ENCODE measurements around the gene RPN1. TPM values are rescaled to one million over a fixed set of nuclear protein-coding genes. Genes with fewer than 3 reads are reported as not detected.

Gene RPN1
- total and polyA plus RNA-seq, 2 of the 13 experiments (the other 11 are each of a cell fraction or from before 2014, with no cell fraction given): 290 to 342 TPM

DNA sequence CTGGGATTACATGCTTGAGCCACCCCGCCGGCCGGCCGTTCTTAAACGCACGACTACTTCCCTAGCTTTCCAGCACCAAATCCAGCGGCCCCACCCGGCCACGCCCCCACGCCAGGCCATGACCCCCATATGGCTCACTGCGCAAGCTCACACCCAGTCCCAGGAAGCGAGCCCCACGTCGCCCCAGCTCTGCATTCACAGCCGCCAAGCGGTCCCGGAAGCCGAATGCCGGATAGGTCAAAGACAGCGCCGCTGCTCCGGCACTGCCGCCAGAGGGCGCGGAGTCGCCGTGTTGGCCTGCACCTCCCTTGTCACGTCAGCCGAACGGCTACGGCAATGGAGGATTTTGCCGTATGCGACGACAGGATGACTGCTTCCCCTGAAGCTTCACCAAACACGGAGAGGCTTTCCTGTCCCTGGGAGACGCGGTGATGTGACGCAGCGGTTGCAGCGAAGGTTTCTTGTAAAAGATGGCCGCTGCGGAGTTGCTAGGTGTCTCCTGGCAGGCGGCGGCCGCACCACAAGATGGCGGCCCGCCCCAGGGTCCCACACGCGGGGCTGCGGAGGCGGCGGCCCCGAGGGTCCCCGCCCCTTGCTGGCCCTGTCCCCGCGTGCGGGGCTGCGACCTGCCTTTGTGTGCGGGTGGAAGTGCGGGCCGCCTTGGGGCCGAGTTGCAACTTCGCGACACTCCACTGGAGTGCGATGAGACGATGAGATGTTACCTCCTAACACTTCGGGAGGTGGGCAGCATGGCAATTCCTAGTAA, 30.2 kb upstream of the RPN1 start (continued):
- TF ChIP-seq, protein P1, sequence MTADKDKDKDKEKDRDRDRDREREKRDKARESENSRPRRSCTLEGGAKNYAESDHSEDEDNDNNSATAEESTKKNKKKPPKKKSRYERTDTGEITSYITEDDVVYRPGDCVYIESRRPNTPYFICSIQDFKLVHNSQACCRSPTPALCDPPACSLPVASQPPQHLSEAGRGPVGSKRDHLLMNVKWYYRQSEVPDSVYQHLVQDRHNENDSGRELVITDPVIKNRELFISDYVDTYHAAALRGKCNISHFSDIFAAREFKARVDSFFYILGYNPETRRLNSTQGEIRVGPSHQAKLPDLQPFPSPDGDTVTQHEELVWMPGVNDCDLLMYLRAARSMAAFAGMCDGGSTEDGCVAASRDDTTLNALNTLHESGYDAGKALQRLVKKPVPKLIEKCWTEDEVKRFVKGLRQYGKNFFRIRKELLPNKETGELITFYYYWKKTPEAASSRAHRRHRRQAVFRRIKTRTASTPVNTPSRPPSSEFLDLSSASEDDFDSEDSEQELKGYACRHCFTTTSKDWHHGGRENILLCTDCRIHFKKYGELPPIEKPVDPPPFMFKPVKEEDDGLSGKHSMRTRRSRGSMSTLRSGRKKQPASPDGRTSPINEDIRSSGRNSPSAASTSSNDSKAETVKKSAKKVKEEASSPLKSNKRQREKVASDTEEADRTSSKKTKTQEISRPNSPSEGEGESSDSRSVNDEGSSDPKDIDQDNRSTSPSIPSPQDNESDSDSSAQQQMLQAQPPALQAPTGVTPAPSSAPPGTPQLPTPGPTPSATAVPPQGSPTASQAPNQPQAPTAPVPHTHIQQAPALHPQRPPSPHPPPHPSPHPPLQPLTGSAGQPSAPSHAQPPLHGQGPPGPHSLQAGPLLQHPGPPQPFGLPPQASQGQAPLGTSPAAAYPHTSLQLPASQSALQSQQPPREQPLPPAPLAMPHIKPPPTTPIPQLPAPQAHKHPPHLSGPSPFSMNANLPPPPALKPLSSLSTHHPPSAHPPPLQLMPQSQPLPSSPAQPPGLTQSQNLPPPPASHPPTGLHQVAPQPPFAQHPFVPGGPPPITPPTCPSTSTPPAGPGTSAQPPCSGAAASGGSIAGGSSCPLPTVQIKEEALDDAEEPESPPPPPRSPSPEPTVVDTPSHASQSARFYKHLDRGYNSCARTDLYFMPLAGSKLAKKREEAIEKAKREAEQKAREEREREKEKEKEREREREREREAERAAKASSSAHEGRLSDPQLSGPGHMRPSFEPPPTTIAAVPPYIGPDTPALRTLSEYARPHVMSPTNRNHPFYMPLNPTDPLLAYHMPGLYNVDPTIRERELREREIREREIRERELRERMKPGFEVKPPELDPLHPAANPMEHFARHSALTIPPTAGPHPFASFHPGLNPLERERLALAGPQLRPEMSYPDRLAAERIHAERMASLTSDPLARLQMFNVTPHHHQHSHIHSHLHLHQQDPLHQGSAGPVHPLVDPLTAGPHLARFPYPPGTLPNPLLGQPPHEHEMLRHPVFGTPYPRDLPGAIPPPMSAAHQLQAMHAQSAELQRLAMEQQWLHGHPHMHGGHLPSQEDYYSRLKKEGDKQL (CRISPR knock-in tag; IDR thresholded peaks at IDR 0.05; ENCODE audit: low read depth): no peak
- no peak for TF ChIP-seq HHEX (CRISPR knock-in tag; IDR thresholded peaks at IDR 0.05)
- TF ChIP-seq ZNF335 (CRISPR knock-in tag; IDR thresholded peaks at IDR 0.05): peak; percentile 96
- TF ChIP-seq SOX5 (CRISPR knock-in tag; IDR thresholded peaks at IDR 0.05; ENCODE audit: borderline replicate concordance): peak; percentile 19
- no peak for TF ChIP-seq RELA (CRISPR knock-in tag; IDR thresholded peaks at IDR 0.05)
- TF ChIP-seq, protein P2, sequence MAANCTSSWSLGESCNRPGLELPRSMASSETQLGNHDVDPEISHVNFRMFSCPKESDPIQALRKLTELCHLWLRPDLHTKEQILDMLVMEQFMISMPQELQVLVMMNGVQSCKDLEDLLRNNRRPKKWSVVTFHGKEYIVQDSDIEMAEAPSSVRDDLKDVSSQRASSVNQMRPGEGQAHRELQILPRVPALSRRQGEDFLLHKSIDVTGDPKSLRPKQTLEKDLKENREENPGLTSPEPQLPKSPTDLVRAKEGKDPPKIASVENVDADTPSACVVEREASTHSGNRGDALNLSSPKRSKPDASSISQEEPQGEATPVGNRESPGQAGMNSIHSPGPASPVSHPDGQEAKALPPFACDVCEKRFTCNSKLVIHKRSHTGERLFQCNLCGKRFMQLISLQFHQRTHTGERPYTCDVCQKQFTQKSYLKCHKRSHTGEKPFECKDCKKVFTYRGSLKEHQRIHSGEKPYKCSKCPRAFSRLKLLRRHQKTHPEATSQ (CRISPR knock-in tag; IDR thresholded peaks at IDR 0.05; ENCODE audit: borderline replicate concordance): peak; percentile 74; the same call in 1 of the 2 replicates
- TF ChIP-seq KDM2A (CRISPR knock-in tag; IDR thresholded peaks at IDR 0.05; ENCODE audit: borderline replicate concordance, low read depth): peak; percentile 96
- TF ChIP-seq ZNF10 (CRISPR knock-in tag; IDR thresholded peaks at IDR 0.05; ENCODE audit: borderline replicate concordance, low read depth): no peak
- TF ChIP-seq ZNF558 (CRISPR knock-in tag; IDR thresholded peaks at IDR 0.05; ENCODE audit: borderline replicate concordance): peak; percentile 80
- TF ChIP-seq FIP1L1 (IDR thresholded peaks at IDR 0.05; ENCODE audit: borderline replicate concordance, insufficient read depth, low read depth, low read length): no peak
- TF ChIP-seq, protein P3, sequence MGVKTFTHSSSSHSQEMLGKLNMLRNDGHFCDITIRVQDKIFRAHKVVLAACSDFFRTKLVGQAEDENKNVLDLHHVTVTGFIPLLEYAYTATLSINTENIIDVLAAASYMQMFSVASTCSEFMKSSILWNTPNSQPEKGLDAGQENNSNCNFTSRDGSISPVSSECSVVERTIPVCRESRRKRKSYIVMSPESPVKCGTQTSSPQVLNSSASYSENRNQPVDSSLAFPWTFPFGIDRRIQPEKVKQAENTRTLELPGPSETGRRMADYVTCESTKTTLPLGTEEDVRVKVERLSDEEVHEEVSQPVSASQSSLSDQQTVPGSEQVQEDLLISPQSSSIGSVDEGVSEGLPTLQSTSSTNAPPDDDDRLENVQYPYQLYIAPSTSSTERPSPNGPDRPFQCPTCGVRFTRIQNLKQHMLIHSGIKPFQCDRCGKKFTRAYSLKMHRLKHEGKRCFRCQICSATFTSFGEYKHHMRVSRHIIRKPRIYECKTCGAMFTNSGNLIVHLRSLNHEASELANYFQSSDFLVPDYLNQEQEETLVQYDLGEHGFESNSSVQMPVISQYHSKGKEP (CRISPR knock-in tag; IDR thresholded peaks at IDR 0.05): peak; percentile 40
- peak; percentile 90 for TF ChIP-seq ARNT2 (CRISPR knock-in tag; IDR thresholded peaks at IDR 0.05; ENCODE audit: low read depth)
- TF ChIP-seq, protein P4, sequence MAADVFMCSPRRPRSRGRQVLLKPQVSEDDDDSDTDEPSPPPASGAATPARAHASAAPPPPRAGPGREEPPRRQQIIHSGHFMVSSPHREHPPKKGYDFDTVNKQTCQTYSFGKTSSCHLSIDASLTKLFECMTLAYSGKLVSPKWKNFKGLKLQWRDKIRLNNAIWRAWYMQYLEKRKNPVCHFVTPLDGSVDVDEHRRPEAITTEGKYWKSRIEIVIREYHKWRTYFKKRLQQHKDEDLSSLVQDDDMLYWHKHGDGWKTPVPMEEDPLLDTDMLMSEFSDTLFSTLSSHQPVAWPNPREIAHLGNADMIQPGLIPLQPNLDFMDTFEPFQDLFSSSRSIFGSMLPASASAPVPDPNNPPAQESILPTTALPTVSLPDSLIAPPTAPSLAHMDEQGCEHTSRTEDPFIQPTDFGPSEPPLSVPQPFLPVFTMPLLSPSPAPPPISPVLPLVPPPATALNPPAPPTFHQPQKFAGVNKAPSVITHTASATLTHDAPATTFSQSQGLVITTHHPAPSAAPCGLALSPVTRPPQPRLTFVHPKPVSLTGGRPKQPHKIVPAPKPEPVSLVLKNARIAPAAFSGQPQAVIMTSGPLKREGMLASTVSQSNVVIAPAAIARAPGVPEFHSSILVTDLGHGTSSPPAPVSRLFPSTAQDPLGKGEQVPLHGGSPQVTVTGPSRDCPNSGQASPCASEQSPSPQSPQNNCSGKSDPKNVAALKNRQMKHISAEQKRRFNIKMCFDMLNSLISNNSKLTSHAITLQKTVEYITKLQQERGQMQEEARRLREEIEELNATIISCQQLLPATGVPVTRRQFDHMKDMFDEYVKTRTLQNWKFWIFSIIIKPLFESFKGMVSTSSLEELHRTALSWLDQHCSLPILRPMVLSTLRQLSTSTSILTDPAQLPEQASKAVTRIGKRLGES (CRISPR knock-in tag; IDR thresholded peaks at IDR 0.05; ENCODE audit: borderline replicate concordance): no peak; the same call in 1 of the 2 replicates
- TF ChIP-seq HOXA7 (CRISPR knock-in tag; IDR thresholded peaks at IDR 0.05): no peak

Data from HepG2 (cell line).